HG03460 (cell line): ENCODE measurements around the gene ERI2.
"Not testable (repeated sequence)": the region's sequence is repeated elsewhere in the genome, so short reads cannot be mapped to it uniquely, and the experiment has no call there.

Experiments
- ATAC-seq: cut with Tn5 transposase; IDR thresholded peaks from one replicate; pipeline ENCODE4 v1.9.1; 2021; ENCODE audit not compliant: unreplicated experiment

Gene ERI2

DNA sequence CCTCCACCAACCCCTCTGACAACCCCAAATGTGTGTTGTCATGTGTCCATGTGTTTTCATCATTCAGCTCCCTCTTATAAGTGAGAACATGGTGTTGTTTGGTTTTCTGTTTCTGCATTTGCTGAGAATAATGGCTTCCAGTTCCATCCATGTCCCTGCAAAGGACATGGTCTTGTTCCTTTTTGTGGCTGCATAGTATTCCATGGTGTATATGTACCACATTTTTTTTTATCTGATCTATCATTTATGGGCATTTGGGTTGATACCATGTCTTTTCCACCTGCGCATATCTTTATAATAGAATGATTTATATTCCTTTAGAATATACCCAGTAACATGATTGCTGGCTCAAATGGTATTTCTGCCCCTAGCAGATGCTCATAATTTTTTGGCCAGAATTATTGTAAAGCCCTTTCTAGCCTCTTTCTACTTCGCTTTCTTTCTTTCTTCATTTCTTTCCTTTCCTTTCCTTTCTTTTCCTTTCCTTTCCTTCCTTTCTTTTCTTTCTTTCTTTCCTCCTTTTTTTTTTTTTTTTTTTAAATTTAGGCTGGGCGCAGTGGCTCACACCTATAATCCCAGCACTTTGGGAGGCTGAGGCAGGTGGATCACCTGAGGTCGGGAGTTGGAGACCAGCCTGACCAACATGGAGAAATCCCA is 12.8 kb upstream of the ERI2 start:
- no peak for ATAC-seq

DNA sequence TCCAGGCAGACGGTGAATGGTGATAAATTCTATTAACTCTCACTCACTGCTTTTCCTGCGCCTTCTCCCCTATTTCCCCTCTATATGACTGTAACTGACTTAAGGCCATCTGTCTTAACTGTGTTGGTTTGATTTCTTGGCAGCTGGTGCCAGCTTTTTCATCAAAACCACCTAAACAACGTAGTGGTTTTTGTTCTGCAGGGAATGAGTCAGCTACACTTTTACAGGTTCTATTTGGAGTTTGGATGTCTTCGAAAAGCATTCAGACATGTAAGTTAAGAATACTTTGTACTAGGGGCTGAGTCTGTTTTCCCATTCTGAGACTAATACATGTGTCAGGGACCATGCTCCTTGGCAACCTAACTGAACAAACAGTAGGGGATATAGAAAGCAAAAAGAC is 8.5 kb upstream of the ERI2 start:
- no peak for ATAC-seq

DNA sequence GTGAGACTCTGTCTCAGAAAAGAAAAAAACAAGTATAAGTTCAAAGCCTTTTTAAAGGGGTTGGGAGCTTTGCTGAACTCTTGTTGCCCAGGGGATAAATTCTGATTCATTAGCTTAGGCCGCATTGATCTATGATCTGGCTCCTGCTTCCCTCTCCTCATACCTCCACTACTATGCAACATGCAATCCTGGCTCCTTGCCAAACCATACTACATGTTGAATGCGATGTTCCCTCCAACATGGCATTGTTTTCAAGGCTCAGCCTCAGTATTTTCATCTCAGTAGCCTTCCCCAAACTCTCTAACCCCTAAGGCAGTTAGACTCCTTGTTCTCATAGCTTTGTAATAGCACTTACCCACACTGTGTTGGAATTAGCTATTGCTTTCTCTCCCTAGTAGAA is 6.2 kb upstream of the ERI2 start:
- no peak for ATAC-seq

DNA sequence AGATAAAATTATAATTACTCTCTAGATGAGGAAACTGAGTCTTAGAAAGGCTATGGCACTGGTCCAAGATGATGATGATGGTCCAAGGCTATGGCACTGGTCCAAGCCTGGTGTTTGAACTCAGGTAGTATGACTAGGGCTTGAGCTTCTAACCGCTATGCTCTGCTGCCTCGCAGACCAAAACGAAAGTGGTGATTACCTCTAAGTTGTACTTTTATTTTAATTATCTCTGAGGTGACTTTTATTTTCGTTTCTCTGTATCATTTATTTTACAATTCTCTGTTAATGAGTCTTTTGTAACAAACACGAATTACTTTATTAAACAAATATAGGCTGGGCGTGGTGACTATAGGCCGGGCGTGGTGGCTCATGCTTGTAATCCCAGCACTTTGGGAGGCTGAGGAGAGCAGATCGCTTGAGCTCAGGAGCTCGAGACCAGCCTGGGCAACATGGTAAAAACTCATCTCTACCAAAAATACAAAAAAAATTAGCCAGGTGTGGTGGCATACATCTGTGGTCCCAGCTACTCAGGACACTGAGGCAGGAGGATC is 5.7 kb upstream of the ERI2 start:
- no peak for ATAC-seq

DNA sequence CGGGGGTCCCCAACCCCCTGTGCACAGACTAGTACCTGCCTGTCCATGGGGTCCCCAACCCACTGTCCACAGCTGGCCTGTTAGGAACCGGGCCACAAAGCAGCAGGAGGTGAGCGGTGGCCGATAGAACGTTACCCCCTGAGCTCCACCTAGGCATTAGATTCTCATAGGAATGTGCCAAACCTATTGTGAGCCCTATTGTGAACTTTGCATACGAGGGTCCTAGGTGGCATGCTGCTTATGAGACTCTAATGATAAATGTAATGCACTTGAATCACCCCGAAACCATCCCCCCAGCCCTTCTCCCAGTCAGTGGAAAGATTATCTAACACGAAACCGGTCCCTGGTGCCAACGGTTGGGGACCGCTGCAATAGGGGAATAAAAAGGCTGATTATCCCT is 1.6 kb upstream of the ERI2 start:
- ATAC-seq: no peak

DNA sequence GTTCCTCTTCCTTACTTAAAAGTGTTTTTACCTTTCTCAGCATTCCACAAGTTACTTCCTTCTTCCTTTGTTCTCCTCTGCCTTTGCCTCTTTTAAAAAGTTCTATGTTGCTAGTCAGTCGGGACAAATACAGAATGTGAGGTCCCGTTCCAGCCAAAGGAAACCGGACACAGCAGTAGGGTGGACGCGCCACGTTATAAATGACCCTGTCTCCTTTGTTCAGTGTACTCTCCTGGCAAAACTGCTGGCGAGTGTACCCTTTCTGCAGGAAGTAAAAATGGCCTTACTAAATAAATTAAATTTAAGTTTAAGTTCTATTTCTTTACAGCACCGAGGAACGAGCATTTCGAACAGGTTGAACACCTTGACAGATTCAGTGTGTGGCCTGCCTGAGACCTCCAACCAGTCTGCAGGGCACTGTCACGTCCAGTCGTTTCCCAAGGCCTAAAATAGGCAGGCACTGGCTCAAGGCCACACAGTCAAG is 546 bp downstream of the ERI2 start:
- not testable (repeated sequence) for ATAC-seq

DNA sequence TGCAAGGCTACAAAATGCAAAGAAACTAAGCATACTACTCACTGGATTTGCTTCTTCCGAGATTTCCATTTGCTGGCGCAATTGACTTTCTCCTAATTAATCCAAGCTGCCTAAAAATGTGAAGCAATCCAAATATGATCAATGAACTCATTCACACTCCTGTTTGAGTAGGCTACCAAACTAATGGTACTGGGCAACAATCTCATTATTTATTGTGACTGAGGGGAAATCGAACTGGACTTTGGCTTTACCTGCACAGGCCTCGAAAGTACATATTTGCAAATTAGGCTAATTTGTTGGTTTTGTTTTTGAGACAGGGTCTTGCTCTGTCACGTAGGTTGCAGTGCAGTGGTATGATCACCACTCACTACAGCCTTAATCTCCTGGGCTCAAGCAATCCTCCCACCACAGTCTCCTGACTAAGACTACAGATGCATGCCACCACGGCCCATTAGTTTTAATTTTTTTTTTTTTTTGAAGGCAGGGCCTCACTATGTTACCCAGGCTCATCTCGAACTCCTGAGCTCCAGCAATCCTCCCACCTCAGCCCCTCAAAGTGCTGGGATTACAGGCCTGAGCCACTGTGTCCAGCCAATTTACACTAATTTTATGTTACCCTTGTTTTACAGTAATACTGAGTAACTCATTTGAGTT is 2.6 kb downstream of the ERI2 start:
- no peak for ATAC-seq

DNA sequence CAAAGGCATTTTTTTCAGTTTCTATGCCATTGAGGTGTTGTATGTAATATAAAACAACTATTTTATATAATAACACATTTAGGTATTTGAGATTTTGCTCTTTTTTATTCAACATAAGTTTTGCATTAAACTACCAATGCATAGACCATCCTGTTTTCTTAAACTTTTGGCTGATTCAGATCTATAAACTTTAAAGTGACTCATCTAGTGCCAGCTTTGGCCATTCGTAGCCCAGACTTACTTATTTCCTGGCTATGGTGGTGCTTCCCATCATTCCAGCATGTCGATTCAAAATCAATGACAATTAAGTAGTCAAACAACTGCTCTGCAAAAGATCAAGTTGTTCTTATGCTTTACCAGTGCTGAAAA is 3.1 kb downstream of the ERI2 start:
- no peak for ATAC-seq

DNA sequence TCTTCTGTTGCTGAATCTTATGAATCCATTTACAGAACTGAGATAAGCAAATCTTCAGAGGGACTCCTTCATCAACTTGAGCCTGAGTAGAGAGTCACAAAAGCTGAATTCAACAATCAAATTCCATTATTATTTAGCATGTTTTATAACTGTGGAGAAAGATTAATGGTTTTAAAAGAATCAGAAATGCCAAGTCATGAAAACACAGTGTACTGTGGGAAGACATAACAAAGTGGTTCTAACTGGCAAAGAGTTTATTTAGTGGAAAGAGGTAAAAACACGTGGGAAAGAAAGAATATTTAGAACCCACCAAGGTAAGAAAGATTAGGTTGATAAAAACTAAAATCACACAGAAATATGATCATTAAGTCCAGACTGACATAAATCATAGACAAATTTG is 5.0 kb downstream of the ERI2 start:
- ATAC-seq: no peak

DNA sequence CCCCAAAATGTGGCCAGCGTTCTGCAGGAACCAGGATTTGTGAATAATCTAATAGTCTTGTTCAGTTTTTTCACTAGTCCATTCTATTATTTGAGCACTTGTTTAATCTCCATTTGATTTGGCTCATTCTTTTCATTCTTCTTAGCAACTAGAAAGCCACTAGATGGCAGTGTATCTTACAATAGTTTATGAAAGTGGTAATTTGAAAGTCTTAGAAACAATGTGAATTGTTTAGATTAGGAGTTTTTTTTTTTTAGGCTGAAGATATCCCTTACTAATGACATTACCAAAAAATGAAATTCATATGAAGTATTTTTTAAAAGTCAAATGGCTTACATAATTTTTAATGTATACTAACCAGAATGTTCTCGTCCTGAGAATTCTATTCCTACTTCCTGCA is 6.7 kb downstream of the ERI2 start:
- ATAC-seq: no peak

DNA sequence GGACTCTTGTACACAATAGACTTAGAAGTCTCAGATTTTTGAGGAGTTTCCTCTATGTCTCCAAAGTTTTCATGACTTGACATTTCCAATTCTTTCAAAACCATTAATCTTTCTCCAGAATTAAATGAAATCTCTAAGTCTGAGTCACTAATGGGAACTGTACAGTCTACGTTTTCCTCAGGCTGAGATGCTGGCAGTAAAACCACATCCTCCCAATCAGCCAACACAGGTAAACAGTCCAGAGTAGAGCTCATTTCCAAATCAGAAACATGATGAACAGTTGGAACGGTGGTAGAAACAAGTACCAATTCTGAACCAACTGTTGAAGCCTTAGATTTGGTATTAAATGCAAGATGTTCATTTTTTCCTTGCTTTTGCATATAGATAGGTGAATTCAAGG is 7.9 kb downstream of the ERI2 start:
- no peak for ATAC-seq

DNA sequence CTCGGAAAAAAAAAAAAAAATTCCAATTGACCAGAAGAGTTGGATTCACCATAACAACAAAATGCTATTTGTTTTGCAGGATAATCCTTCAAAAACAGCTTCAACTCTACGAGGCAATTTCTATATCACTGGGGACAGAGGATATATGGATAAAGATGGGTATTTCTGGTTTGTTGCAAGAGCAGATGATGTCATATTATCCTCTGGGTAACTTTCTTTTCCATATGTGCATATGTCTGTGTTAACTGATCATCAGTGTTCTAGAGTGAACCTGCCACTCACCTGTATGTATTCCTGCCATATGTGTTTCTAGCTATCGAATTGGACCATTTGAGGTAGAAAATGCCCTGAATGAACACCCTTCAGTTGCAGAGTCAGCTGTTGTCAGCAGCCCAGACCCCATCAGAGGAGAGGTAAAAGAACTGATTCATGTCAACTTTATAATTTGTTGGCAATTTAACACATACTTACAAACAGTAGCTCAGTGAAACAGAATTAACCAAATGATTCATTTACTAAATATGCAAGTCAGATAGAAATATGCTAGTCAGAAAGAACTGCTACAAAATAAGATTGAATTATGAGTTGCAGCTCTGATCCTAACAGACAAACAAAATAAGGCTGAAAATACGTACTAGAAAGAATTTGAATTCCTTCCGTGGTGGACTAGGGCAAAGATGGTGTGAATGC is 14.2 kb downstream of the ERI2 start:
- no peak for ATAC-seq

DNA sequence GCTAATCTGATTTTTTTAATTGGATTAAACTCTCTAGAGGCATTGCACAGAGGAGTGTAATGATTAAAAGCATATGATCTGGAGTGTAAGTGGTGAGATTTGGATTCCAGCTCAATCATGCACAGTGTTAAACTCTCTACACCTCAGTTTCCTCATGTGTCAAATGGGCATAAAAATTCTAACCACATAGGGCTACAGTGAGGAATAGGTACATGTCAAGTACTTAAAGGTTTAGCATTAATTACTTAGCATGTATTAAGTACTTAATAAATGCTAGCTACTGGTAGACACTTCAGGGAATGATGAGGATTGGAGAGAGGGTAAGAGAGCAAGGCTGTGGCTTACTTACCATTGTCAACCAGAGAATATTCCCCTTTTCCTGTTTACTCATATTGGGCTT is 17.1 kb downstream of the ERI2 start:
- no peak for ATAC-seq

DNA sequence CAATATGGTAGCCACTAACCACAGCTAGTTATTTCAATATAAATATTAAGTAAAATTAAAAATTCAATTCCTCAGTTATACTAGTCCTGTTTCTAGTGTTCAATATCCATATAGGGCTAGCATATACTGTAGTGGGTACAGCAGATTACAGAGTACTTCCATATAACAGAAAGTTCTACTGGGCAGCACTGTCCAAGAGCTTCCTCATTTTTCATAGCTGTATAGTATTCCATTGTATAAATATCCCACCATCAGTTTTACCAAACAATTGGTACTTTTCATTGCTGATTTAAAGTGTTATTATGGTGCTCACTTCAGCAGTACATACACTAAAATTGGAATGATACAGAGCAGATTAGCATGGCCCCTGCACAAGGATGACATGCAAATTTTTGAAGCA is 22.1 kb downstream of the ERI2 start:
- no peak for ATAC-seq

DNA sequence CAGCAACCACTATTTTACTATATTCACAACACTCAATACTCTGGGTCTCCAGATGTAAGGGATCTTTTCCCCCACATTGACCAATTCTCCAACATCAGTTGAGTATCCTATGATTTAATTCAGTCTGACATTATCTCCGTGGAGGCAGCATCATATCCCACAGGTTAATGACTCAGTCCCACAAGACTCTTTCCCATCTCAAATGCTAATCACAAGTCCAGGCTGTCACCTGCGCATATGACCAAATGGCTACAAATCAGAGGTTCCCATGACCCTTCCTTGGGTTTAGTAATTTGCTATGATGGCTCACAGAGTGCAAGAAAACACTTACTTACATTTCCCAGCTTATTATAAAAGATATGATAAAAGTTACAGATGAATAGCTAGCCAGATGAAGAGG is 23.8 kb downstream of the ERI2 start:
- no peak for ATAC-seq

DNA sequence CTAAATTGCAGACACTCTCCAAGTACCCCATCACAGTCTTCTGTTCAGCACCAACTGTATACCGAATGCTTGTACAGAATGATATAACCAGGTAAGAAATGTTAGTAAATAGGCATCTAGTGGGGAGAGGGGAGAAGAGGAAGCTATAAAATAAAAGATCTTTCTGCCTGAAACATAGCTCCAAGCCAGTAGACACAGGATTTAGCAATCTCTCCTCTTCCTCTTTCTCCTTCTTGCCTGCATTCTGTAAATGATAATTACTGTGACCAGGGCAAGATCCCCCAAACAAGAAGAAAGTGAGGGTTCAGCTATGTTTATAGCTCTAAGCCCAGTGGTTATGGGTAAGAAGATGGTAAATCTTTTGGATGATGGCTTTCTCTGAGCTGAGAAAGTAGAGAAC is 24.6 kb downstream of the ERI2 start:
- ATAC-seq: no peak

DNA sequence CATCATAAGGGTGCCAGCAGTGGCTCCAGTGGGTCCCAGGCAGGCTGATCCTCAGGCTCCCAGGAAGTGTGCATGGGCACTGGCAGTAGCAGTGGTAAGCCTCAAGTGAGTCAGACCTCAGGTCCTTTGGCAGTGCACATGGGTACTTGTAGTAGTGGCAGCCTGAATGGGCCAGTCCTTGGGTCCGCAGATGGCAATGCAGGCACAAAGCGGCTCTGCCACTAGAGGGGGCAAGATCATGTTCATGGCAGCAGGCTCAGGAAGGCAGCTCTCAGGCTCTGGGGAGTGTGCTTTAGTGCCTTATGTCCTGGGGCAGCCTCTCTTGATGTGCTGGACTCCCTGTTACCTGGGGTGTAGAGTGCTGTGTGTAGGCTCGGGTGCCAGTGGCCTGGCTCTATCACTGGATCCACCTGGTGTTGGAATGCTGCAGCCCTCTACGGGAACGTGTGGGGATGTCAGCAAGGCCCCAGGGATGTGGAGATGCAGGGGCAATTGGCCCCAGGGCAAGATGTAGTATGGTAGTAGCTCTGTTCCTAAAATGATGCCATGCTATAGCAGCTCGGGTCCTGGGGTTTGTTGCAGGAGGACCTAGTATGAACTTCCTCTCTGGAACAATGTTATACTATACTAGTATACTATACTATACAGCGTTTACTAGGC is 31.4 kb downstream of the ERI2 start:
- ATAC-seq: no peak

DNA sequence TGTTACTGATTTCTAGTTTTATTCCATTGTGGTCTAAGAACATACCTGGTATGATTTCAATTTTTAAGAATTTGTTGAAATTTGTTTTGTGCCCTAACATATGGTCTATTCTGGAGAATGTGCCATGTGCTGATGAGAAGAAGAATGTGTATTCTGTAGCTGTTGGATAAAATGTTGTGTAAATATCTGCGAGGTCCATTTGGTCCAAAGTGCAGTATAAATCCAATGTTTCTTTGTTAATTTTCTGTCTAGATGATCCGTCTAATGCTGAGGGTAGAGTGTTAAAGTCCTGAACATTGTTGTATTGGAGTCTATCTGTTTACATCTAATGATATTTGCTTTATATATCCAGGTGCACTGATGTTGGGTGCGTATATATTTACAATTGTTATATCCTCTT is 32.6 kb downstream of the ERI2 start:
- no peak for ATAC-seq

DNA sequence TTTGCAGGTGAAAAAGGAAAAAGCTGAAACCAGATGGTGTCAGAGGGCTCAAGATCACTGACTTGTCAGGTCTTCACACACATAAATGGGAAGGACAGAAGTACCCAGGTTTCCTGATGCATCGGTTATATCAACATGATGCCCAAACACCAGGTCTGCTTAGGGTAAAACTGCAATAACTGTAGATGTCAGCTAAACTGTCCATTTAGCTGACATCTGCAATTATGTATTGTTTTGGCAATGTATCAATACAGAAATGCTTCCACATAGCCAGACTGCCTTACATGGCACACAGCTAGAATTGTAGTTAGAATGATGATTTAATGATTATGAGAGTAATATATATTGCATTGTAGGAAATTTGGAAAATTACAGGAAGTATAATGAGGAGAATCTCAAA is 37.5 kb downstream of the ERI2 start:
- ATAC-seq: no peak

DNA sequence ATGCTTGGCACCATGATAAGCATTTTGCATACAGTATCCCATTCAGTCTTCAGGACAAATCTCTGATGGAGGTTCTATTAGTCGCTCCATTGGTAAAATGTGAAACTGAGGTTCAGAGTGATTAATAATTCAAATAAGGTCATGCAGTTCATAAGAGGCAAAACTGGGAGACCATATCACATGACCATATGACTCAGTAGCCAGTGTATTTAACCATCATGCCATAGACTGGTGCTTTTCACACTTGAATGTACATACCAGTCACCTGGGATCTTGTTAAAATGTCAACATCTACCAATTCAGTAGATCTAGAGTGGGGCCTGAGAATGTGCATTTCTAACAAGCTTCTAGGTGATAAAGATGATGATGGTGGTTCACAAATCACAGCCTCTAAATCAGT is 38.2 kb downstream of the ERI2 start:
- ATAC-seq: no peak

DNA sequence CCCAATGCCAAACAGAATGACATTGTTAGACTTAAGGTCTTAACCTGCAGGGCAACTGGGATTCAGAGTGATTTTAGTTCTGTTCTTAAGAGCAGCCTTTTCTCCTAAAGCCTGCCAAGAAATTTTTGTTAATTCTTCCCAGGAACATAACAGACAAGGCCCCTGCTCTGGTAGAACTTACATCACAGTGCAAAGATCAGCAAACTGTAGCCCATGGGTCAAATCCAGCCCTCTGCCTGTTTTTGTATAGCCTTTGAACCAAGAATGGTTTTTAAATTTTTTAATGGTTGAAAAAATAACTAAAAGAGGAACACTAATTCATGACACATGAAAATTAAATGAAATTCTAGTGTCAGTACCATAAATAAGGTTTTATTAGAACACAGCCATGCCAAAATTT is 38.7 kb downstream of the ERI2 start:
- ATAC-seq: no peak

DNA sequence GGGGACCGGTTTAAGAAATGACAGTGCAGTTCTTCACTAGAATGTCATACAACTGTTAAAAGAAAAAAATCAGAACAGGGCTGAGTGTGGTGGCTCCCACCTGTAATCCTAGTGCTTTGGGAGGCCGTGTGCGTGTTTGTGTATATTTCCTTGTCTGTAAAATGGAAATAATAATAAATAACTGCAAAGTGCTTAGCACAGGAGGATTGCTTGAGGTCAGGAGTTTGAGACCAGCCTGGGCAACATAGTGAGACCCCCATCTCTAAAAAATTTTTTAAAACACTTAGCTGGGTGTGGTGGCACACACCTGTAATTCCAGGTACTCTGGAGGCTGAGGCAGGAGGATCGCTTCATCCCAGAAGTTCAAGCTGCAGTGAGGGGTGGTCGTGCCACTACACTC is 40.0 kb downstream of the ERI2 start:
- no peak for ATAC-seq
